Esophagus muscularis mucosa (tissue), 4 donors: ENCODE results near the gene NOS3. TPM values are rescaled to one million over a fixed set of nuclear protein-coding genes. Genes with fewer than 3 reads are reported as not detected.

ENCODE experiments used
- DNase-seq: peaks from one replicate; pipeline ENCODE4 v3.0.0-alpha.2; 2017; ENCODE audit errors: extremely low spot score
- H3K27ac ChIP-seq, 4 donors: fragments of 200-600 bp; sonication (generic); replicated peaks in 1 of 4; 1 replicate in 3 of 4; 2 replicates in 1 of 4; pipeline ENCODE4 v1.5.1; 2016 to 2019; ENCODE audit warnings: mild to moderate bottlenecking in 1 of 4
- H3K27me3 ChIP-seq, 4 donors: fragments of 200-600 bp; sonication (generic); one replicate each; pipeline versions ENCODE4 v1.5.1 to v1.6.0; 2016 to 2019
- H3K36me3 ChIP-seq, 4 donors: fragments of 200-600 bp; sonication (generic); one replicate each; pipeline ENCODE4 v1.5.1; 2016 to 2019
- H3K4me1 ChIP-seq, 4 donors: fragments of 200-600 bp; sonication (generic); one replicate each; pipeline ENCODE4 v1.5.1; 2016 to 2019
- H3K4me3 ChIP-seq, 4 donors: fragments of 200-600 bp; sonication (generic); 1 replicate in 2 of 4; 2 replicates in 2 of 4; pipeline ENCODE4 v1.5.1; 2016 to 2019; ENCODE audit warnings: mild to moderate bottlenecking in 4 of 4, moderate library complexity in 1 of 4
- H3K9me3 ChIP-seq, 4 donors: fragments of 200-600 bp; sonication (generic); 1 replicate in 3 of 4; 2 replicates in 1 of 4; pipeline ENCODE4 v1.5.1; 2016 to 2019
- CTCF ChIP-seq, 3 experiments: fragments of 200-600 bp in 2 of 3; fragments of 450-650 bp in 1 of 3; sonication (generic) in 2 of 3; IDR thresholded peaks; one replicate each; pipeline ENCODE4 v1.5.1; 2017 to 2019; ENCODE audit warnings: antibody characterized with exemption in 3 of 3, mild to moderate bottlenecking in 2 of 3, moderate library complexity in 1 of 3
- EP300 ChIP-seq: sonication (generic); formaldehyde crosslinking; IDR thresholded peaks from one replicate; pipeline ENCODE4 v1.6.1; 2017; ENCODE audit warnings: antibody characterized with exemption
- POLR2A ChIP-seq: fragments of 450-650 bp; IDR thresholded peaks from one replicate; pipeline ENCODE4 v1.6.1; 2017; ENCODE audit warnings: antibody characterized with exemption, moderate library complexity, mild to moderate bottlenecking, low read depth
- POLR2AphosphoS5 ChIP-seq, 2 donors: sonication (generic); formaldehyde crosslinking; IDR thresholded peaks; one replicate each; pipeline ENCODE4 v1.6.1; 2017; ENCODE audit warnings: antibody characterized with exemption in 2 of 2
- WGBS: methylation state at CpG from one replicate; pipeline ENCODE4 v1.1.5; 2018; 5-methylcytosine and 5-hydroxymethylcytosine counted together
- intact Hi-C: fragments of 100-400 bp; cut with DNase I; formaldehyde crosslinking; loops from one replicate; pipeline ENCODE4 v1.15.1; 2023
- total RNA-seq, 4 donors: library from RNA; depleted of rRNA; stranded (reverse); fragments of >200 nt; gene quantifications; one replicate each; pipeline versions ENCODE4 v1.1.0 to v1.2.1, GENCODE V29; 2016

Gene NOS3
- total RNA-seq, 4 donors from 2014 or later, result 3.7 to 20.2 (median 16.2) TPM

- Histone ChIP-seq H3K4me1 (peaks cover 17 to 30% (median 27%) of the 10 kb centered on the region in 4 donors), H3K4me3 (peak overlapping the region in 3 of 4 donors; percentile 27 to 38 (median 31)), H3K27me3 (peaks cover 0 to 52% (median 9%) of the 10 kb centered on the region in 4 donors), H3K36me3 (peaks cover 0 to 46% (median 2%) of the 10 kb centered on the region in 4 donors), H3K9me3 (no peaks in the 10 kb centered on the region), H3K27ac (no peak overlapping the region)
- TF ChIP-seq CTCF (IDR thresholded peaks at IDR 0.05) (no peak), POLR2A (no peak), POLR2AphosphoS5 (IDR thresholded peaks at IDR 0.05) (no peak), EP300 (no peak)
- 60% methylated on average over 9 of the region's 11 CpGs for WGBS
- DNase-seq, result no peak
- intact Hi-C loops, result no loop called here
These were observed 17.3 kb downstream of the NOS3 start for GRCh38 chr7:151008143-151008510.

GRCh38 chr7:151008511-151009323 lies 17.9 kb downstream of the NOS3 start:
- Histone ChIP-seq H3K4me3 (peak overlapping the region; percentile 15 to 38 (median 29)), H3K4me1 (peaks cover 23 to 36% (median 33%) of the 10 kb centered on the region in 4 donors), H3K27me3 (peaks cover 0 to 58% (median 15%) of the 10 kb centered on the region in 4 donors), H3K36me3 (peaks cover 0 to 45% (median 2%) of the 10 kb centered on the region in 4 donors), H3K9me3 (no peaks in the 10 kb centered on the region), H3K27ac (no peak overlapping the region)
- no peak for TF ChIP-seq POLR2A
- TF ChIP-seq CTCF (IDR thresholded peaks at IDR 0.05), result peak; percentile 58 to 81 (median 65)
- TF ChIP-seq EP300, result no peak
- TF ChIP-seq POLR2AphosphoS5 (IDR thresholded peaks at IDR 0.05), result peak in 1 of 2 donors; percentile 52
- intact Hi-C loops, result no loop called here
- DNase-seq, result no peak
- 57% methylated on average over 31 of the region's 40 CpGs for WGBS

- intact Hi-C loops, result loop anchor here (10.0 kb wide), 1 partner anchor 235 kb away; no protein-coding TSS in a partner anchor
- peaks cover 0 to 45% (median 2%) of the 10 kb centered on the region in 4 donors for H3K36me3 ChIP-seq
- DNase-seq, result no peak
- H3K27me3 ChIP-seq, result peaks cover 0 to 66% (median 20%) of the 10 kb centered on the region in 4 donors
- H3K27ac ChIP-seq, result no peak overlapping the region
- TF ChIP-seq EP300, result no peak
- no peak for TF ChIP-seq CTCF (IDR thresholded peaks at IDR 0.05)
- no peak for TF ChIP-seq POLR2A
- TF ChIP-seq POLR2AphosphoS5 (IDR thresholded peaks at IDR 0.05), result no peak
- peaks cover 31 to 43% (median 38%) of the 10 kb centered on the region in 4 donors for H3K4me1 ChIP-seq
- no peak overlapping the region for H3K4me3 ChIP-seq
- no peaks in the 10 kb centered on the region for H3K9me3 ChIP-seq
- WGBS, result 0% methylated on average over 1 of the region's 22 CpGs
These were observed 18.7 kb downstream of the NOS3 start for GRCh38 chr7:151009327-151010036.

- peaks cover 0 to 45% (median 2%) of the 10 kb centered on the region in 4 donors for H3K36me3 ChIP-seq
- TF ChIP-seq EP300 (no peak), POLR2A (no peak), POLR2AphosphoS5 (IDR thresholded peaks at IDR 0.05) (no peak), CTCF (IDR thresholded peaks at IDR 0.05) (no peak)
- no peak overlapping the region for H3K4me3 ChIP-seq
- intact Hi-C loops, result loop anchor here (10.0 kb wide), 1 partner anchor 235 kb away; no protein-coding TSS in a partner anchor
- peaks cover 35 to 43% (median 38%) of the 10 kb centered on the region in 4 donors for H3K4me1 ChIP-seq
- no peaks in the 10 kb centered on the region for H3K9me3 ChIP-seq
- no peak for DNase-seq
- H3K27ac ChIP-seq, result no peak overlapping the region
- peaks cover 0 to 71% (median 21%) of the 10 kb centered on the region in 4 donors for H3K27me3 ChIP-seq
- WGBS, result 83% methylated on average over 1 of the region's 7 CpGs
These were observed 19.2 kb downstream of the NOS3 start for GRCh38 chr7:151010037-151010306.
